Measurements from ENCODE around the gene THSD7A.

THSD7A gene

GRCh38 chr7:11786186-11786585 lies 45.8 kb downstream of the THSD7A start:
- no peak overlapping the region for H3K27ac ChIP-seq
- TF ChIP-seq, protein P1, sequence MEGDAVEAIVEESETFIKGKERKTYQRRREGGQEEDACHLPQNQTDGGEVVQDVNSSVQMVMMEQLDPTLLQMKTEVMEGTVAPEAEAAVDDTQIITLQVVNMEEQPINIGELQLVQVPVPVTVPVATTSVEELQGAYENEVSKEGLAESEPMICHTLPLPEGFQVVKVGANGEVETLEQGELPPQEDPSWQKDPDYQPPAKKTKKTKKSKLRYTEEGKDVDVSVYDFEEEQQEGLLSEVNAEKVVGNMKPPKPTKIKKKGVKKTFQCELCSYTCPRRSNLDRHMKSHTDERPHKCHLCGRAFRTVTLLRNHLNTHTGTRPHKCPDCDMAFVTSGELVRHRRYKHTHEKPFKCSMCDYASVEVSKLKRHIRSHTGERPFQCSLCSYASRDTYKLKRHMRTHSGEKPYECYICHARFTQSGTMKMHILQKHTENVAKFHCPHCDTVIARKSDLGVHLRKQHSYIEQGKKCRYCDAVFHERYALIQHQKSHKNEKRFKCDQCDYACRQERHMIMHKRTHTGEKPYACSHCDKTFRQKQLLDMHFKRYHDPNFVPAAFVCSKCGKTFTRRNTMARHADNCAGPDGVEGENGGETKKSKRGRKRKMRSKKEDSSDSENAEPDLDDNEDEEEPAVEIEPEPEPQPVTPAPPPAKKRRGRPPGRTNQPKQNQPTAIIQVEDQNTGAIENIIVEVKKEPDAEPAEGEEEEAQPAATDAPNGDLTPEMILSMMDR (conservative IDR thresholded peaks at IDR 0.05), result no peak

DNA sequence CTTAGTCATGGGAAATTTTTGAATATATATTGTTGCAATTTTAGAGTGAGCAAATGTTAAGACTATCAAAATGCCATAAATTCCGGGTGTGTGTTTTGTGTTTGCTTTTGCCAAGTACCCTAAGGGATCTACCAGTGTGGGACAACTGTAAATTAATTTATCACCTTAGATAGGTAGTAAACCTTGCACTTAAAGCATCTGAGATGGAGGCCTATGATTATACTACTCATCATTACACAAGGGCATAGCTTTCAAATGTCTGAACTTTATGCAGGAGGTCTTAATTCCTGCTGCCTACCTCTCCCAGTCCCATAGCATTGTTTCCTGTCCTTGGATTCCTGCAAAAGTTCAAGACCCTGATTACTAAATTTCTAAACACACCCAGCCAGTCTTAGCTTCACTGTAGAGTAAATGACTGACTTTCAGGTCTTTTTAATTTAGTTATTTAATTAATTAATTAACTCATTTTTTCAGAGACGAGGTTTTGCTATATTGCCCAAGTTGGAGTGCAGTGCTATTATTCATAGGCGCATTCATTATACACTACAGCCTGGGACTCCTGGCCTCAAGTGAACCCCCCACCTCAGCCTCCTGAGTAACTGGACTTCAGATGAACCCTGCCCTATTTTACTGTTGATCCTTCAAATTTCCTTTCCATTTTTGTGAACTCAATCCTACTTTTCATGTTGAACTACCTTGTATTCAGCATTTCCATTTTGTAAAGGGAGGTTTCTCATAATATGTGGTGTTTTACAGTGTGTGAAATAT lies 47.0 kb downstream of the THSD7A start:
- H3K27ac ChIP-seq, result no peak overlapping the region
- TF ChIP-seq, protein P1 (conservative IDR thresholded peaks at IDR 0.05), result no peak

DNA sequence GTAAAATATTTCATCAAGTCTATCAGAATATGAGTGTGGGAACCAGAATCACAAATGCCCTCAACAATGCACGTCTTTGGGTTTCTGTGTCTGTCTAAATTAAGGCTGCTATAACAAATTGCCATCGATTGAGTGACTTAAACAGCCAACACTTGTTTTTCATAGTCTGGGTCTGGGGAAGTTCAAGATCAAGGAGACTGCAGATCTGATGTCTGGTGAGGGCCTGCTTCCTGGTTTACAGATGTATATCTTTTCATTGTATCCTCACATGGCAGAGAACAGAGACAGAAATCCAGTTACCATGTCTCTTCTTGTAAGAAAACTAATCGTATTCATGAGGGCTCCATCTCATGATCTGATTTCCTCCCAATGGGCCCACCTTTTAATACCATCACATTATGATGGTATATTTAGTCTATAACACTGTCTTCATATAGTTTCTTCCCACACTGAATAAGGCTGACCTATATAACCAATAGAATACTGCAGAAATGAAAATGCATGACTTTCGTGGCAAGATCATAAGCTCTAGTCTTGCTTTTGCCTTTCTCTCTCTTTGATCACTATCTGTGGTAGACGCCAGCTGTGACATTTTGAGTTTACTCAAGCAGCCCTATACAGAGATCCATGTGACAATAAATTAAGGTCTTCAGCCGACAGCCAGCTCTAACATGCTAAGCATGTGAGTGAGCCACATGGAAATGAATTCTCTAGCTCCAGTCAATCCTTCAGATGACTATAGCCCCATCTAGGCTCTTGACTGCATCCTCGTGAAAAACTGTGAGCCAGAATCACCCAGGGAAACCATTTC lies 51.9 kb downstream of the THSD7A start:
- no peak overlapping the region for H3K27ac ChIP-seq

DNA sequence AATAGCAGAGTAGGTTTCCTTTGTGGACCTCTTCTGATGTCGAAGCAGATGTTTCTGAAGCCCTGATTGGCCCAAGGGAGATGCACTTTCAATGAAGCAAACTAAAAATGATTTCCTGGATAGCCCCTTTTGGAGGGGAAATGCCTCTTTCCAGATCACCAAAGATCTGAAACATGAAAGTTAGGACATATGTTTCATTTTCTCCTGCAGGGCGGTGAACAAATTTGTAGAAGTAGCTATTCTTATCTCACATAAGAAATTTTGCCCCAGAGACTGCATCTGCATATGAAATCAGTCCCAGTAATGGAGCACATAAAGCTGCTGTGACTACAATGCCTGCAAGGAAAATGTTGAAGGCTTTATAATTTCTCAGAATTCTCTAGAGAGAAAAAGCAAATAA lies 56.0 kb downstream of the THSD7A start:
- TF ChIP-seq, protein P1 (conservative IDR thresholded peaks at IDR 0.05), result no peak

More for the DNA sequence above, 51.9 kb downstream of the THSD7A start:
- TF ChIP-seq, protein P1 (conservative IDR thresholded peaks at IDR 0.05), result no peak

GRCh38 chr7:11775401-11775800 lies 56.6 kb downstream of the THSD7A start:
- no peak overlapping the region for H3K27ac ChIP-seq
- TF ChIP-seq, protein P1 (conservative IDR thresholded peaks at IDR 0.05), result no peak

More for the DNA sequence above, 56.0 kb downstream of the THSD7A start:
- no peak overlapping the region for H3K27ac ChIP-seq

GRCh38 chr7:11768263-11768662 lies 63.7 kb downstream of the THSD7A start:
- TF ChIP-seq, protein P1 (conservative IDR thresholded peaks at IDR 0.05), result no peak
- no peak overlapping the region for H3K27ac ChIP-seq

DNA sequence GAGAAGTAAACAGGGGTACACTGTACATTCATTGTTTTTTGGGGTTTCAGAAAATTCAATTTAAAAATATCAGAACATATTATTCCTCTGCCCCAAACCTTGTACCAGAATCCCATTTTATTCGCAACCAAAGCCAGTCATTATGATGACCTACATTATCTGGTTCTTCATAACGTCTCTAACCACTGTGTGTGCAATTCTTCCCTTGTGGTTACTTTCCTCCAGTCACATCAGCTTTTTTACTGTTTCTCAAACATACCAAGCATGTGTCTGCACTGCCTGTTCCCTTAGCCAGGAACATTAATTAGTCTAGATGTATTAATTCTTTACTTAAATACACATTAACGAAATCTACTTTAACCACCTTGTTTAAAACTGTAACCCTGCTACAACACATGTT lies 64.8 kb downstream of the THSD7A start:
- TF ChIP-seq, protein P1 (conservative IDR thresholded peaks at IDR 0.05), result no peak

More for the DNA sequence above, 64.8 kb downstream of the THSD7A start:
- no peak overlapping the region for H3K27ac ChIP-seq

Data from VCaP (cell line).